ENCODE measurements around the gene PRPS1. TPM values are rescaled to one million over a fixed set of nuclear protein-coding genes. Genes with fewer than 3 reads are reported as not detected.

Gene PRPS1
- total and polyA plus RNA-seq, 2 of the 13 experiments (the other 11 are each of a cell fraction or from before 2014, with no cell fraction given), result 33.7 to 54.4 TPM

GRCh38 chrX:107666931-107667330, 38.6 kb downstream of the PRPS1 start:
- in situ Hi-C loops (cut with HindIII; ENCODE audit: extremely low pct_ligation_motif_present, low pct_unique_long_range_greater_than_20kb), result no loop called here
- intact Hi-C loops (cut with micrococcal nuclease; ENCODE audit: unreplicated experiment), result no loop called here
- Histone ChIP-seq H3K27me3 (ENCODE audit: control insufficient read depth in 1 of 2, insufficient read depth in 2 of 2, low read length in 2 of 2) (no peaks in the 10 kb centered on the region), H3K27ac (ENCODE audit: extremely low read length, insufficient read depth, low read length) (no peak overlapping the region), H3K36me3 (replicated peaks in 1 of 2; ENCODE audit: control insufficient read depth in 1 of 2, insufficient read depth in 2 of 2, low read length in 2 of 2) (no peaks in the 10 kb centered on the region), H3K9me3 (ENCODE audit: low read length) (no peaks in the 10 kb centered on the region), H3K4me3 (replicated peaks in 1 of 3; ENCODE audit: insufficient read depth in 1 of 3, low read depth in 2 of 3, low read length in 3 of 3) (no peak overlapping the region), H4K20me1 (ENCODE audit: insufficient read depth, low read length) (no peaks in the 10 kb centered on the region), H3K4me1 (ENCODE audit: insufficient read depth, low read length) (no peaks in the 10 kb centered on the region), H2AFZ (ENCODE audit: low read length) (no peak overlapping the region), H3K4me2 (ENCODE audit: low read depth, low read length) (no peak overlapping the region), H3K9ac (ENCODE audit: insufficient read depth, low read depth, low read length) (no peak overlapping the region), H3K79me2 (ENCODE audit: insufficient read depth, low read length) (no peaks in the 10 kb centered on the region)
- ChIA-PET POLR2A (no interaction called here), CTCF (ENCODE audit: low intra/inter-chr PET ratio, low total read pairs) (no interaction called here)
- BruUV-seq (replicated peaks), result no TSS peak
- no peak for DNase-seq (ENCODE audit: low spot score)
- no peak for ATAC-seq
- FAIRE-seq, result no peak
- 5% methylated on average over 1 of the region's 1 CpG for WGBS (ENCODE audit: low lambda C conversion rate)
- TF ChIP-seq, protein P1, sequence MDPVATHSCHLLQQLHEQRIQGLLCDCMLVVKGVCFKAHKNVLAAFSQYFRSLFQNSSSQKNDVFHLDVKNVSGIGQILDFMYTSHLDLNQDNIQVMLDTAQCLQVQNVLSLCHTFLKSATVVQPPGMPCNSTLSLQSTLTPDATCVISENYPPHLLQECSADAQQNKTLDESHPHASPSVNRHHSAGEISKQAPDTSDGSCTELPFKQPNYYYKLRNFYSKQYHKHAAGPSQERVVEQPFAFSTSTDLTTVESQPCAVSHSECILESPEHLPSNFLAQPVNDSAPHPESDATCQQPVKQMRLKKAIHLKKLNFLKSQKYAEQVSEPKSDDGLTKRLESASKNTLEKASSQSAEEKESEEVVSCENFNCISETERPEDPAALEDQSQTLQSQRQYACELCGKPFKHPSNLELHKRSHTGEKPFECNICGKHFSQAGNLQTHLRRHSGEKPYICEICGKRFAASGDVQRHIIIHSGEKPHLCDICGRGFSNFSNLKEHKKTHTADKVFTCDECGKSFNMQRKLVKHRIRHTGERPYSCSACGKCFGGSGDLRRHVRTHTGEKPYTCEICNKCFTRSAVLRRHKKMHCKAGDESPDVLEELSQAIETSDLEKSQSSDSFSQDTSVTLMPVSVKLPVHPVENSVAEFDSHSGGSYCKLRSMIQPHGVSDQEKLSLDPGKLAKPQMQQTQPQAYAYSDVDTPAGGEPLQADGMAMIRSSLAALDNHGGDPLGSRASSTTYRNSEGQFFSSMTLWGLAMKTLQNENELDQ (CRISPR knock-in tag; IDR thresholded peaks at IDR 0.05; ENCODE audit: borderline replicate concordance), result no peak
- TF ChIP-seq ZFP37 (CRISPR knock-in tag; IDR thresholded peaks at IDR 0.05; ENCODE audit: borderline replicate concordance), result no peak
- TF ChIP-seq ZBTB20 (CRISPR knock-in tag; IDR thresholded peaks at IDR 0.05; ENCODE audit: borderline replicate concordance, low read depth), result no peak
- TF ChIP-seq ZNF383 (CRISPR knock-in tag; IDR thresholded peaks at IDR 0.05; ENCODE audit: borderline replicate concordance), result no peak
- no peak for TF ChIP-seq SP2 (CRISPR knock-in tag; IDR thresholded peaks at IDR 0.05)
- no peak for TF ChIP-seq ZFP41 (CRISPR knock-in tag; IDR thresholded peaks at IDR 0.05; ENCODE audit: borderline replicate concordance)
- no peak for TF ChIP-seq FLYWCH1 (CRISPR knock-in tag; IDR thresholded peaks at IDR 0.05)
- TF ChIP-seq KDM3A (CRISPR knock-in tag; IDR thresholded peaks at IDR 0.05; ENCODE audit: low read depth), result no peak
- no peak for TF ChIP-seq MYPOP (CRISPR knock-in tag; IDR thresholded peaks at IDR 0.05)
- TF ChIP-seq KLF13 (CRISPR knock-in tag; IDR thresholded peaks at IDR 0.05), result no peak
- TF ChIP-seq ZFAT (CRISPR knock-in tag; conservative IDR thresholded peaks at IDR 0.05), result no peak
- TF ChIP-seq ZNF567 (CRISPR knock-in tag; IDR thresholded peaks at IDR 0.05; ENCODE audit: borderline replicate concordance), result no peak
- TF ChIP-seq ZNF547 (CRISPR knock-in tag; IDR thresholded peaks at IDR 0.05), result no peak
- TF ChIP-seq PRPF4 (IDR thresholded peaks at IDR 0.05; ENCODE audit: low read depth, low read length, poor library complexity, severe bottlenecking), result no peak
- TF ChIP-seq NCOA1 (CRISPR knock-in tag; IDR thresholded peaks at IDR 0.05), result no peak
- no peak for TF ChIP-seq ZNF737 (CRISPR knock-in tag; IDR thresholded peaks at IDR 0.05; ENCODE audit: borderline replicate concordance)
- TF ChIP-seq ZNF503 (CRISPR knock-in tag; IDR thresholded peaks at IDR 0.05), result no peak
- no peak for TF ChIP-seq ZNF878 (CRISPR knock-in tag; IDR thresholded peaks at IDR 0.05)
- no peak for TF ChIP-seq ONECUT2 (CRISPR knock-in tag; IDR thresholded peaks at IDR 0.05)
- TF ChIP-seq GTF3A (CRISPR knock-in tag; conservative IDR thresholded peaks at IDR 0.05), result no peak

Data from HepG2 (cell line).